Fibroblast of lung (primary cell): Measurements from ENCODE around the gene HDAC4. TPM values are rescaled to one million over a fixed set of nuclear protein-coding genes. Genes with fewer than 3 reads are reported as not detected.

Source experiments
- DNase-seq, 2 donors: peaks; one replicate each; pipeline versions ENCODE4 v3.0.0 to v3.0.0-alpha.2; 2010; ENCODE audit warnings: low read depth in 2 of 2
- H2AFZ ChIP-seq: 2 replicates; pipeline ENCODE4 v1.5.1; 2012; ENCODE audit warnings: low read length, control low read depth, inconsistent platforms
- H3K27ac ChIP-seq: 2 replicates; pipeline ENCODE4 v1.5.1; 2011; ENCODE audit warnings: low read length, control low read depth; ENCODE audit not compliant: insufficient read depth
- H3K27me3 ChIP-seq: 2 replicates; pipeline ENCODE4 v1.5.1; 2011; ENCODE audit warnings: mild to moderate bottlenecking, low read length; ENCODE audit not compliant: control insufficient read depth, insufficient read depth
- H3K36me3 ChIP-seq: 2 replicates; pipeline ENCODE4 v1.5.1; 2011; ENCODE audit warnings: low read length; ENCODE audit not compliant: control insufficient read depth, insufficient read depth
- H3K4me1 ChIP-seq: 2 replicates; pipeline ENCODE4 v1.5.1; 2011; ENCODE audit warnings: low read length; ENCODE audit not compliant: control insufficient read depth, insufficient read depth; ENCODE audit errors: extremely low read depth
- H3K4me2 ChIP-seq: 2 replicates; pipeline ENCODE4 v1.5.1; 2011; ENCODE audit warnings: low read length, control low read depth; ENCODE audit not compliant: insufficient read depth; ENCODE audit errors: extremely low read depth
- H3K4me3 ChIP-seq, 4 experiments: fragments of 200-600 bp in 1 of 4; sonication (generic) in 1 of 4; replicated peaks in 1 of 4; 2 replicates each; pipeline ENCODE4 v1.5.1; 2011 to 2016; ENCODE audit warnings: low read length in 4 of 4, low read depth in 3 of 4, mild to moderate bottlenecking in 3 of 4, control low read depth in 2 of 4, inconsistent platforms in 1 of 4, mixed read lengths in 1 of 4; ENCODE audit not compliant: insufficient read depth in 1 of 4; ENCODE audit errors: control extremely low read depth in 1 of 4
- H3K79me2 ChIP-seq: 2 replicates; pipeline ENCODE4 v1.5.1; 2012; ENCODE audit warnings: mild to moderate bottlenecking, low read length, inconsistent platforms; ENCODE audit not compliant: control insufficient read depth, insufficient read depth
- H3K9ac ChIP-seq: 2 replicates; pipeline ENCODE4 v1.5.1; 2011; ENCODE audit warnings: mild to moderate bottlenecking, low read length, control low read depth; ENCODE audit not compliant: insufficient read depth
- H3K9me3 ChIP-seq: 2 replicates; pipeline ENCODE4 v1.5.1; 2012; ENCODE audit warnings: low read depth, low read length; ENCODE audit not compliant: control insufficient read depth, insufficient read depth
- H4K20me1 ChIP-seq: 2 replicates; pipeline ENCODE4 v1.5.1; 2011; ENCODE audit warnings: low read length; ENCODE audit not compliant: control insufficient read depth, insufficient read depth; ENCODE audit errors: extremely low read depth
- CTCF ChIP-seq, 2 donors: IDR thresholded peaks in 1 of 2; conservative IDR thresholded peaks in 1 of 2; 1 replicate in 1 of 2; 2 replicates in 1 of 2; pipeline ENCODE4 v1.5.1; 2011 to 2012; ENCODE audit warnings: low read length in 2 of 2, control low read depth in 1 of 2, inconsistent platforms in 1 of 2, low read depth in 1 of 2, mild to moderate bottlenecking in 1 of 2
- EZH2 ChIP-seq: IDR thresholded peaks from 2 replicates; pipeline ENCODE4 v1.5.1; 2012; ENCODE audit warnings: low read length, control low read depth, mild to moderate bottlenecking; ENCODE audit errors: missing control alignments
- polyA plus RNA-seq, 2 donors: library from polyadenylated mRNA; depleted of rRNA in 1 of 2; stranded (reverse) in 1 of 2; unstranded in 1 of 2; fragments of >200 nt; gene quantifications; 2 replicates each; pipeline ENCODE4 v1.2.1, GENCODE V29; 2011 to 2012; ENCODE audit warnings: missing spikeins in 1 of 2
- total RNA-seq: library from RNA; depleted of rRNA; stranded (reverse); fragments of >200 nt; gene quantifications from 2 replicates; pipeline ENCODE4 v1.2.1, GENCODE V29; 2014

Gene HDAC4
- total and polyA plus RNA-seq, 2 donors (not counting 1 experiment from before 2014, with no cell fraction given), result 7.4 to 19.8 TPM

DNA sequence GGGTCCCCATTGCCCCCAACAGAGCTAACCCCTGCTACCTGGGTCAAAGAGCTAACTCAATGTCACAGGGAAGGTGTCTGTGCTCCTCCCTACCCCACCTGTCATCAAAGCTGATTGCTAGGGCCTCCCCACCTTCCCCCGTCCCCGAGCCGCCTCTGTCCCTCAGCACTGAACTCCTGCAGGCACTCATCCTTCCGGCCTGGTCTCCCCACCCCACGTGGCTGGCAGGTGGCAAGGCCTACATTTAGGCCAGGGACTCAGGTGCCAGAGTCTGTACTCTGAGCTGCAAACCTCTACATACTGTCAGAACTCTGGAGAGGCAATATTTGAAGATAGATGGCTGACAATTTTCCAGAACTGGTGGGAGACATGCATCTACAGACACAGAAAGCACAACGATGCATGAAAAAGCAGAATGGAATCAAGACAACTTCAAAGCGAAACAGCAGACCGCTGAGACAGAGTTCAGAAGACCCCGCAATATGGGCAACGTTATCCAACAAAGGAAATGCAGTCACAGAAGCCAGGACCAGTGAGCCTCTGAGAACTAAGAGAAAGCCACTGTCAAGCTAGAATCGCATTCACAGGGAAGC lies 195.8 kb downstream of the HDAC4 start:
- H2AFZ ChIP-seq, result no peak overlapping the region
- no peak overlapping the region for H3K9ac ChIP-seq
- no peak overlapping the region for H3K27ac ChIP-seq
- H3K36me3 ChIP-seq, result no peaks in the 10 kb centered on the region
- H3K27me3 ChIP-seq, result no peaks in the 10 kb centered on the region
- no peak overlapping the region for H3K4me2 ChIP-seq
- H3K79me2 ChIP-seq, result no peaks in the 10 kb centered on the region
- no peak for DNase-seq
- no peak for TF ChIP-seq EZH2
- TF ChIP-seq CTCF (conservative IDR thresholded peaks at IDR 0.05 in 1 of 2, IDR thresholded peaks at IDR 0.05 in 1 of 2; ENCODE audit: low read depth in 1 of 2, low read length in 2 of 2), result no peak
- H3K9me3 ChIP-seq, result no peaks in the 10 kb centered on the region
- H3K4me1 ChIP-seq, result no peaks in the 10 kb centered on the region
- H3K4me3 ChIP-seq, result no peak overlapping the region
- H4K20me1 ChIP-seq, result no peaks in the 10 kb centered on the region

GRCh38 chr2:239204136-239204875 lies 196.5 kb downstream of the HDAC4 start:
- Histone ChIP-seq H3K4me3 (no peak overlapping the region), H4K20me1 (no peaks in the 10 kb centered on the region), H3K36me3 (no peaks in the 10 kb centered on the region), H3K27ac (no peak overlapping the region), H3K79me2 (no peaks in the 10 kb centered on the region), H3K27me3 (no peaks in the 10 kb centered on the region), H3K4me1 (peaks cover under 1% of the 10 kb centered on the region), H2AFZ (no peak overlapping the region), H3K9ac (no peak overlapping the region), H3K9me3 (no peaks in the 10 kb centered on the region), H3K4me2 (no peak overlapping the region)
- DNase-seq, result no peak
- TF ChIP-seq EZH2, result no peak
- TF ChIP-seq CTCF (conservative IDR thresholded peaks at IDR 0.05 in 1 of 2, IDR thresholded peaks at IDR 0.05 in 1 of 2; ENCODE audit: low read depth in 1 of 2, low read length in 2 of 2), result no peak

- Histone ChIP-seq H2AFZ (no peak overlapping the region), H3K27me3 (no peaks in the 10 kb centered on the region), H3K9ac (no peak overlapping the region), H3K36me3 (no peaks in the 10 kb centered on the region), H3K4me1 (peaks cover 4% of the 10 kb centered on the region), H3K9me3 (no peaks in the 10 kb centered on the region), H4K20me1 (no peaks in the 10 kb centered on the region), H3K27ac (no peak overlapping the region), H3K79me2 (no peaks in the 10 kb centered on the region), H3K4me2 (no peak overlapping the region), H3K4me3 (no peak overlapping the region)
- TF ChIP-seq EZH2, result no peak
- no peak for TF ChIP-seq CTCF (conservative IDR thresholded peaks at IDR 0.05 in 1 of 2, IDR thresholded peaks at IDR 0.05 in 1 of 2; ENCODE audit: low read depth in 1 of 2, low read length in 2 of 2)
- DNase-seq, result no peak
Measured at GRCh38 chr2:239203443-239204135, 197.2 kb downstream of the HDAC4 start.
